MM.1S (cell line): Measurements from ENCODE around the gene PCIF1.

Experiments used
- DNase-seq: peaks from one replicate; pipeline ENCODE4 v3.0.0-alpha.2; 2015
- H2AFZ ChIP-seq: fragments of 300-600 bp; sonication (generic); 2 replicates; pipeline ENCODE4 v1.6.0; 2016; ENCODE audit warnings: antibody characterized with exemption, low read length
- H3F3A ChIP-seq: fragments of 300-600 bp; sonication (generic); 2 replicates; pipeline ENCODE4 v1.6.1; 2016; ENCODE audit warnings: mild to moderate bottlenecking, antibody characterized with exemption, low read length, moderate library complexity, mixed read lengths; ENCODE audit not compliant: insufficient read depth
- H3K27ac ChIP-seq: fragments of 300-600 bp; sonication (generic); 2 replicates; pipeline ENCODE4 v1.5.1; 2016; ENCODE audit warnings: mild to moderate bottlenecking, low read length
- H3K27me3 ChIP-seq: fragments of 300-600 bp; sonication (generic); replicated peaks from 2 replicates; pipeline ENCODE4 v1.6.0; 2016; ENCODE audit warnings: low read length; ENCODE audit not compliant: insufficient read depth
- H3K36me3 ChIP-seq: fragments of 300-600 bp; sonication (generic); replicated peaks from 2 replicates; pipeline ENCODE4 v1.6.1; 2016; ENCODE audit warnings: mild to moderate bottlenecking, low read length, mixed read lengths; ENCODE audit not compliant: insufficient read depth
- H3K4me1 ChIP-seq: fragments of 300-600 bp; sonication (generic); 2 replicates; pipeline ENCODE4 v1.6.1; 2016; ENCODE audit warnings: low read length, mixed read lengths
- H3K4me2 ChIP-seq: fragments of 300-600 bp; sonication (generic); 2 replicates; pipeline ENCODE4 v1.6.0; 2016; ENCODE audit warnings: low read depth, low read length
- H3K4me3 ChIP-seq: fragments of 300-600 bp; sonication (generic); 2 replicates; pipeline ENCODE4 v1.5.1; 2016; ENCODE audit warnings: low read length, mixed read lengths
- H3K79me2 ChIP-seq: fragments of 300-600 bp; sonication (generic); 2 replicates; pipeline ENCODE4 v1.6.1; 2016; ENCODE audit warnings: mixed run types, low read length, mixed read lengths
- H3K9ac ChIP-seq: fragments of 300-600 bp; sonication (generic); 2 replicates; pipeline ENCODE4 v1.6.1; 2016; ENCODE audit warnings: low read length, mixed read lengths
- H3K9me2 ChIP-seq: fragments of 300-600 bp; sonication (generic); replicated peaks from 2 replicates; pipeline ENCODE4 v1.6.1; 2016; ENCODE audit warnings: mild to moderate bottlenecking, low read length, mixed read lengths; ENCODE audit not compliant: insufficient read depth
- H3K9me3 ChIP-seq: fragments of 300-600 bp; sonication (generic); replicated peaks from 2 replicates; pipeline ENCODE4 v1.6.1; 2016; ENCODE audit warnings: mild to moderate bottlenecking, low read length, mixed read lengths; ENCODE audit not compliant: insufficient read depth
- H4K20me1 ChIP-seq: fragments of 300-600 bp; sonication (generic); 2 replicates; pipeline ENCODE4 v1.6.1; 2016; ENCODE audit warnings: mild to moderate bottlenecking, low read length, moderate library complexity, mixed read lengths; ENCODE audit not compliant: insufficient read depth
- EZH2 ChIP-seq: fragments of 300-600 bp; sonication (generic); optimal IDR thresholded peaks from 2 replicates; pipeline ENCODE3; 2017; ENCODE audit warnings: low read depth, mild to moderate bottlenecking, antibody characterized with exemption, low read length, mixed read lengths
- EZH2phosphoT487 ChIP-seq: fragments of 300-600 bp; sonication (generic); IDR thresholded peaks from 2 replicates; pipeline ENCODE4 v1.6.1; 2018; ENCODE audit warnings: antibody characterized with exemption, low read length
- TF ChIP-seq, protein P1 (sequence below): fragments of 300-600 bp; sonication (generic); IDR thresholded peaks from 2 replicates; pipeline ENCODE4 v1.5.1; 2016; ENCODE audit warnings: antibody characterized with exemption, low read length, mixed read lengths

The PCIF1 gene

DNA sequence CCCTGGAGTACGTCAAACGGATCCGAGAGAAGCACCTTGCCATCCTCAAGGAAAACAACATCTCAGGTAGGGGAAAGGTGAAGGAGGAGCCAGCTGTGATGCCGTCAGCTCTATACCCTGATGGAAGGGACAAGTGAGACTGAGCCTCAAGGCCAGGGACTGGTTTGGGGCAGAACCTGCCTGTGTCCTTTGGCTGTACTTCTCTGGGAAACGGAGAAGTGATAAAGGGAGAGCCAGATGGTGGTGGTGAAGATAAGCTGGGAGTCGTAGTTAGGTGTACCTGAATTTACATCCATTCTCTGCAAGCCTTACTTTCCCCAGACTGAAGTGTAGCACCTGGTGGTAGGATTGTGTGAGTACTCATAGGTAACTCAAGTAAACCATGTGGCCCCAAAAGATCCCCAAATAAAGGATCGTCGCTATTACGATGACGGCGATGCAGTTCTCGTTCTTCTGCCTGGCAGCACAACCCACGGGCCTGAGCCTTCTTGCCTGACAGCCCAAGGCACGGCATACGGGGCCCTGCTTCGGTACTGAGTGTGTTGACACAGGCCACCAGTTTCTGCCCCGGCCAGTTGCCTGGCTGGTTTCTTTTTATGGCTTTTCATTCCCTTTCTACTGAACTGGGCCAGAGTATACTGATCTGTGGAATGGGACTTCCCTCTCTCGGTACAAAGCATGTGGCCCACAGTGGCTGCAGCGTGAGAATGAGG, 10.6 kb downstream of the PCIF1 start:
- no peaks in the 10 kb centered on the region; the same call in 1 of the 2 replicates for H3K36me3 ChIP-seq
- H3F3A ChIP-seq = no peaks in the 10 kb centered on the region
- no peaks in the 10 kb centered on the region for H3K9me3 ChIP-seq
- H3K79me2 ChIP-seq = no peaks in the 10 kb centered on the region
- no peaks in the 10 kb centered on the region for H3K4me1 ChIP-seq
- TF ChIP-seq, protein P1, sequence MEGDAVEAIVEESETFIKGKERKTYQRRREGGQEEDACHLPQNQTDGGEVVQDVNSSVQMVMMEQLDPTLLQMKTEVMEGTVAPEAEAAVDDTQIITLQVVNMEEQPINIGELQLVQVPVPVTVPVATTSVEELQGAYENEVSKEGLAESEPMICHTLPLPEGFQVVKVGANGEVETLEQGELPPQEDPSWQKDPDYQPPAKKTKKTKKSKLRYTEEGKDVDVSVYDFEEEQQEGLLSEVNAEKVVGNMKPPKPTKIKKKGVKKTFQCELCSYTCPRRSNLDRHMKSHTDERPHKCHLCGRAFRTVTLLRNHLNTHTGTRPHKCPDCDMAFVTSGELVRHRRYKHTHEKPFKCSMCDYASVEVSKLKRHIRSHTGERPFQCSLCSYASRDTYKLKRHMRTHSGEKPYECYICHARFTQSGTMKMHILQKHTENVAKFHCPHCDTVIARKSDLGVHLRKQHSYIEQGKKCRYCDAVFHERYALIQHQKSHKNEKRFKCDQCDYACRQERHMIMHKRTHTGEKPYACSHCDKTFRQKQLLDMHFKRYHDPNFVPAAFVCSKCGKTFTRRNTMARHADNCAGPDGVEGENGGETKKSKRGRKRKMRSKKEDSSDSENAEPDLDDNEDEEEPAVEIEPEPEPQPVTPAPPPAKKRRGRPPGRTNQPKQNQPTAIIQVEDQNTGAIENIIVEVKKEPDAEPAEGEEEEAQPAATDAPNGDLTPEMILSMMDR = no peak
- TF ChIP-seq EZH2phosphoT487 = no peak
- TF ChIP-seq EZH2 = no peak
- no peak overlapping the region for H3K4me2 ChIP-seq
- no peaks in the 10 kb centered on the region for H3K9me2 ChIP-seq
- H2AFZ ChIP-seq = no peak overlapping the region
- H3K27ac ChIP-seq = no peak overlapping the region
- H3K27me3 ChIP-seq = no peaks in the 10 kb centered on the region
- no peak overlapping the region for H3K4me3 ChIP-seq
- no peaks in the 10 kb centered on the region for H4K20me1 ChIP-seq
- DNase-seq = no peak
- H3K9ac ChIP-seq = no peak overlapping the region

DNA sequence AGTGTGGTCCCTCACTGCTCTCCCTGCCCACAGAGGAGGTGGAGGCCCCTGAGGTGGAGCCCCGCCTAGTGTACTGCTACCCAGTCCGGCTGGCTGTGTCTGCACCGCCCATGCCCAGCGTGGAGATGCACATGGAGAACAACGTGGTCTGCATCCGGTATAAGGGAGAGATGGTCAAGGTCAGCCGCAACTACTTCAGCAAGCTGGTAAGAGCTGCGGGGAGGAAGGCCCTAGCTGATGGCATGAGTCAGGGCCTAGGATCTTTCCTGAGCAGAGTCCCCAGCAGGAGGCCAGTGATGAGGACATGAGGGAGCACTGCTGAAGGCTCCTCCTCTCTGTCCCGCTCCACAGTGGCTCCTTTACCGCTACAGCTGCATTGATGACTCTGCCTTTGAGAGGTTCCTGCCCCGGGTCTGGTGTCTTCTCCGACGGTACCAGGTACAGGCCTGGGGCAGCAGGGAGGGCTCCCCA, 11.2 kb downstream of the PCIF1 start:
- no peaks in the 10 kb centered on the region for H3K79me2 ChIP-seq
- no peak overlapping the region for H3K27ac ChIP-seq
- H2AFZ ChIP-seq = no peak overlapping the region
- no peak for TF ChIP-seq EZH2phosphoT487
- no peak for TF ChIP-seq EZH2
- TF ChIP-seq, protein P1 = no peak
- H4K20me1 ChIP-seq = no peaks in the 10 kb centered on the region
- no peak overlapping the region for H3K4me2 ChIP-seq
- DNase-seq = no peak
- no peaks in the 10 kb centered on the region for H3F3A ChIP-seq
- H3K4me1 ChIP-seq = no peaks in the 10 kb centered on the region
- no peaks in the 10 kb centered on the region for H3K27me3 ChIP-seq
- H3K36me3 ChIP-seq = no peaks in the 10 kb centered on the region; the same call in 1 of the 2 replicates
- H3K9me2 ChIP-seq = no peaks in the 10 kb centered on the region
- no peaks in the 10 kb centered on the region for H3K9me3 ChIP-seq
- no peak overlapping the region for H3K4me3 ChIP-seq
- H3K9ac ChIP-seq = no peak overlapping the region

DNA sequence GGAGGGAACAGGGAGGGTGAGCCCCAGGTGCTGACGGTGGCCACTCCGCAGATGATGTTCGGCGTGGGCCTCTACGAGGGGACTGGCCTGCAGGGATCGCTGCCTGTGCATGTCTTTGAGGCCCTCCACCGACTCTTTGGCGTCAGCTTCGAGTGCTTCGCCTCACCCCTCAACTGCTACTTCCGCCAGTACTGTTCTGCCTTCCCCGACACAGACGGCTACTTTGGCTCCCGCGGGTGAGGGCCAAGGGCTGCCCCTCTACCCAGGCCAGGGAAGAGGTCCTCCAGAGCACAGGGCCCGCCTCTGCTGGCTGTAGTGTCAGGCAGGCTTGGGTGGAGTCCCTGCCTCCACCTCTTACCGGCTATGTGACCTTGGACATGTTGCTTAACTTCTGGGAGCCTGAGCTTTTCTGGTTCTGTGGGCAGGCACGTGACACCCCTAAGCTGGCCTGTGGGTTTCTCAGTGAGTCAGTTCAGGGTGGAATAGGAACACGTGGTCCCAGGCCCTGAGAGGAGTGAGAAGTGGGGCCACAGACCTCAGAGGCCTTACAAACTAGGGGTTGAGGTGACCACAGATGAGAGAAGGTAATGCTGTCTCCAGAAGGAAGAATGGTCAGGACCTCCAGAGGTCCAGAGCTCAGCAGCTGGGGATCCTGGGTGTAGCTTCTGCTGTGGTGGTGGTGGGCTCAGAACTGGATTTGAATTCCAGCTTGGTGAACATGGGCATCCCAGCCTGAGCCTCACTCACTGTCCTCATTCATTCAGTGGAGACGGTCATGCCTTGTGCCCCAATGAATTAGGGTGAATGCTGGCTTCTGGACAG, 11.9 kb downstream of the PCIF1 start:
- no peak for TF ChIP-seq EZH2phosphoT487
- TF ChIP-seq, protein P1 = no peak
- no peak for TF ChIP-seq EZH2
- H3K4me2 ChIP-seq = no peak overlapping the region
- no peak overlapping the region for H3K9ac ChIP-seq

More for the DNA sequence above, 11.9 kb downstream of the PCIF1 start:
- Histone ChIP-seq H3K27me3 (no peaks in the 10 kb centered on the region), H3K9me2 (no peaks in the 10 kb centered on the region), H3K27ac (no peak overlapping the region), H2AFZ (no peak overlapping the region), H4K20me1 (no peaks in the 10 kb centered on the region), H3F3A (no peaks in the 10 kb centered on the region), H3K9me3 (no peaks in the 10 kb centered on the region), H3K79me2 (no peaks in the 10 kb centered on the region), H3K36me3 (no peaks in the 10 kb centered on the region; the same call in 1 of the 2 replicates), H3K4me1 (no peaks in the 10 kb centered on the region), H3K4me3 (no peak overlapping the region)
- DNase-seq = no peak
